ENCODE measurements around the gene RCOR2.

GRCh38 chr11:63952570-63952969 lies 35.6 kb upstream of the RCOR2 start:
- TF ChIP-seq CTCF (IDR thresholded peaks at IDR 0.05) (no peak), POLR2AphosphoS5 (IDR thresholded peaks at IDR 0.05) (no peak), EP300 (IDR thresholded peaks at IDR 0.05) (no peak), POLR2A (IDR thresholded peaks at IDR 0.05) (no peak)

All from gastroesophageal sphincter (tissue), 3 donors.